ENCODE data around the gene RNASET2.

RNASET2 gene

DNA sequence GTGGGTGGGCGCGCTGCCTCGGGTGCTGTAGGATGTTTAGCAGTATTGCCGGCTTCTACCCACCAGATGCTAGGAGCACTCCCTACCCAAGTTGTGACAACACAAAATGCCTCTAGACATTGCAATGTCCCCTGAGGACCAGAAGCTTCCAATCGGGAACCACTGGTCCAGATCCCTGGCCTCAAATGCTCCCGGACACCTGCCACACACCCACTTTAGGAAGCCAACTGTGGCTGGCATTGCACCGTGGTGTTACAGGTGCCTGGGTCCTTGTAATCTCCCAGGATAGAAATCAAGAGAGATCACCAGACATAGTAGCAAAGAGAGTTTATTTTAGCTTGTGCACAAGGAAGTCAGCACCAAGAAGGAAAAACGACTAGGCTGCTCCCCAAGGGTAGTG, 14.9 kb upstream of the RNASET2 start:
- no peak overlapping the region for H3K27ac ChIP-seq

DNA sequence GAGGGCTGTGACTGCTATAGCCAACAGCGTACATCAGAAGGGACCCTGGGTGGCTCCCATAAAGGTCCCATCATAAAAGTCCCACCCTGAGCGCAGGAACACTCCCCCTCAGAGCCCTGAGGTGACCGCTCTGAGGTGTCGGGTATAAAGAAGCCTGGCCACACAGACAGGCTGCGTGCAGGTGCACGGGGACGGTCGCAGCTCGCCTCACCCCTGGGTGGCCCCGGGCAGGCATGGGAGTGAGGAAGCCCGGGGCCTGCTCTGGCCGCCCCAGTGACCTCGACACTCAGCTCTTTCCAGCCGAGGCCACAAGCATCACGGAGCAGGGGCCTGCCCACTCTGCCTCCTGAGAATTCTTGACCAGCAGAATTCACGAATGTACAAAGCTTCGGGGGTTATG, 14.4 kb upstream of the RNASET2 start:
- Histone ChIP-seq H3K27ac (peak overlapping the region in 1 of 21 experiments; percentile 42), H3K4me3 (no peak overlapping the region)

More for the DNA sequence above, 14.9 kb upstream of the RNASET2 start:
- no peak overlapping the region for H3K4me3 ChIP-seq

- H3K27ac ChIP-seq: peak overlapping the region in 1 of 21 experiments; percentile 42
- no peak overlapping the region for H3K4me3 ChIP-seq
Measured at GRCh38 chr6:166970091-166970490, 13.7 kb upstream of the RNASET2 start.

- Histone ChIP-seq H3K4me3 (no peak overlapping the region), H3K27ac (peak overlapping the region in 3 of 21 experiments; percentile 7 to 57 (median 16))
Measured at GRCh38 chr6:166969390-166970002, 13.1 kb upstream of the RNASET2 start.

GRCh38 chr6:166966268-166966667, 9.9 kb upstream of the RNASET2 start:
- no peak overlapping the region for H3K27ac ChIP-seq
- no peak overlapping the region for H3K4me3 ChIP-seq

DNA sequence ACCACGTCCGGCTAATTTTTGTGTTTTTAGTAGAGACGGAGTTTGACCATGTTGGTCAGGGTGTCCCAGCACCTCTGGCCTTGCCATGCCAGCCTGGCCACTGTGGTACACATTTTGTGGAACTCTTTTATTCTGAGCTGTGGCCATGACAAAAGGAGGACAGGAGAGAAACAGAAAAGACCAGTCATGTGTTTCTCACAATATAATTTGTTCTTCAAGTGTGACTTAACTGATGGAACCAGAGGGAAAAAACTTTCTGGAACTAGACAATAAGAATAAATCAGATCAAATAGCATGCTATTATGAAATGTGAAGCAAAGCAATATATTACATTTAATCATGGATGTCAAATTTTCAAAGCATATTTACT, 4.2 kb upstream of the RNASET2 start:
- Histone ChIP-seq H3K4me3 (no peak overlapping the region), H3K27ac (no peak overlapping the region)

DNA sequence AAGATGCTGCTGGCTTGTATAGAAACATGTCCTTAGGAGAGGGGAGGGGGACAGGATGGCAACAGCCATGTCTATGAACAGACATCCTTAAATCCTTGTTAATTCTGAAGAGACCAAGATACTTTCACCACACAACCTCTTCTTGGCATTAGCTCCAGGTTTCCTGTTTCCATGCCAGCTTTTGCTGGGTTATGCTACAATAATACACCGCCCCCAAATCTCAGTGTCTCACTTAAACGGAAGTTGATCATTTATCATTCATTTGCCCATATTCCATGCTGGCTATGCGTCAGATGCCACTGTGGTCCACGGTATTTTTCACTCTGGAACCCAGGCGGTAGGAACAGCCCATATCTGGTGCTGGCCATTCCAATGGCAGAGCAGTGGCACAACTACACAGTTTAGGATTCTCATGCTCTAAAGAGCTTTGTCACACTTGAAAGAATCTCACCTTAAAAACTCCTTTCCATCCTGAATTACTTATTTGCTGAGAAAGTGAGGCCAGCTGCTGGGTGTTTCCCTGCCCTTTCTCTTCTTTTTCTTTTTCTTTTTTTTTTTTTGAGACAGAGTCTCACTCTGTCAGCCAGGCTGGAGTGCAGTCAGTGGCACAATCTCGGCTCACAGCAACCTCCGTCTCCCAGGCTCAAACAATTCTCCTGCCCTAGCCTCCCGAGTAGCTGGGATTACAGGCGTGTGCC, 3.7 kb upstream of the RNASET2 start:
- Histone ChIP-seq H3K4me3 (no peak overlapping the region), H3K27ac (peak overlapping the region in 14 of 21 experiments; percentile 8 to 97 (median 90))

- Histone ChIP-seq H3K4me3 (no peak overlapping the region), H3K27ac (peak overlapping the region in 17 of 21 experiments; percentile 3 to 97 (median 89))
Measured at GRCh38 chr6:166958926-166959861, 2.8 kb upstream of the RNASET2 start.

DNA sequence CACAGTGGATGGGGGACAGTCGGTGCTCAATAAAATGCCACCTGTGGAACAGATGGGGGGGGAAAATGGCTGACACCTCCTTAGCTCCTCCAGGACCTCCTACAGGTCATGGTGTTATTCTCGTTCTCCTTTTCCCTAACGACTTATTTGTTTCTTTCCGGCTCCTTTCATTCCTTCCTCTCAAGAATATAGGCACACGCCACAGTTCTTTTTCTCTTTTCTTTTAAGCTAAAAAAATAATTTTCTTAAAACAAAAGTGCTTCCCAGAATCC, 1.4 kb upstream of the RNASET2 start:
- H3K27ac ChIP-seq: peak overlapping the region in 15 of 21 experiments; percentile 80 to 97 (median 91)
- H3K4me3 ChIP-seq: peak overlapping the region in 3 of 7 experiments; percentile 72 to 97 (median 90)

- H3K27ac ChIP-seq: peak overlapping the region; percentile 60 to 97 (median 89)
Measured at GRCh38 chr6:166957087-166957804, 896 bp upstream of the RNASET2 start.

GRCh38 chr6:166955865-166956443, 396 bp downstream of the RNASET2 start:
- H3K4me3 ChIP-seq: peak overlapping the region; percentile 72 to 97 (median 90)
- peak overlapping the region in 20 of 21 experiments; percentile 49 to 97 (median 86) for H3K27ac ChIP-seq

More at GRCh38 chr6:166957087-166957804, 896 bp upstream of the RNASET2 start:
- H3K4me3 ChIP-seq: peak overlapping the region; percentile 72 to 97 (median 90)

GRCh38 chr6:166955121-166955864, 1.1 kb downstream of the RNASET2 start:
- Histone ChIP-seq H3K27ac (peak overlapping the region in 20 of 21 experiments; percentile 49 to 97 (median 86)), H3K4me3 (peak overlapping the region; percentile 72 to 97 (median 90))

DNA sequence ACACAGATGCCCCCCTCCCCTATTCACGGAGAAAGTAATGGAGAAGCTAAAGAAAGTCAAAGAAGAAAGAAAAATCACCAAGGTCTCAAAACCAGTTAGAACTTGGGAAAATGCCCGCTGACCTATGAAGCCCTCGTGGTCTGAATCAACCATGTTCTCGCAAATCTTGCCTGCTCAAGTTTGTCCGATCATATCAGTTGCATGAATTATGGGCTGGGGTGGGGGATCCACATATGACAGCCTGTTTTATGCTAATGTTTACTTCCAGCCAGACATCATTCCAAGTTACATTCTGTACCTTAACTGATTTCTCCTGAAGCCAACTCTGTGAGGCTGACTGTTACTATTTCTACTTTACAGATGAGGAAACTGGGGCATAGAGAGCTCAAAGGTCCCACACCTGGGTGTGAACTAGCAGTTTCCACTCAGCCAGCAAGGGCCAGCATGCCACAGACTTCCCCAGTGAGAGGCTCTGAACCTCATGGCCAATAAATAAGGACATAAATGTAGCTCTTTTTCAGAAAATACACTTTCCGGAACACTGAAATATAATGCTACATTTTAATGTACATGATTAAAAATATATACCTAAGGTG, 2.1 kb downstream of the RNASET2 start:
- peak overlapping the region in 1 of 7 experiments; percentile 72 for H3K4me3 ChIP-seq
- peak overlapping the region in 4 of 21 experiments; percentile 1 to 92 (median 51) for H3K27ac ChIP-seq

DNA sequence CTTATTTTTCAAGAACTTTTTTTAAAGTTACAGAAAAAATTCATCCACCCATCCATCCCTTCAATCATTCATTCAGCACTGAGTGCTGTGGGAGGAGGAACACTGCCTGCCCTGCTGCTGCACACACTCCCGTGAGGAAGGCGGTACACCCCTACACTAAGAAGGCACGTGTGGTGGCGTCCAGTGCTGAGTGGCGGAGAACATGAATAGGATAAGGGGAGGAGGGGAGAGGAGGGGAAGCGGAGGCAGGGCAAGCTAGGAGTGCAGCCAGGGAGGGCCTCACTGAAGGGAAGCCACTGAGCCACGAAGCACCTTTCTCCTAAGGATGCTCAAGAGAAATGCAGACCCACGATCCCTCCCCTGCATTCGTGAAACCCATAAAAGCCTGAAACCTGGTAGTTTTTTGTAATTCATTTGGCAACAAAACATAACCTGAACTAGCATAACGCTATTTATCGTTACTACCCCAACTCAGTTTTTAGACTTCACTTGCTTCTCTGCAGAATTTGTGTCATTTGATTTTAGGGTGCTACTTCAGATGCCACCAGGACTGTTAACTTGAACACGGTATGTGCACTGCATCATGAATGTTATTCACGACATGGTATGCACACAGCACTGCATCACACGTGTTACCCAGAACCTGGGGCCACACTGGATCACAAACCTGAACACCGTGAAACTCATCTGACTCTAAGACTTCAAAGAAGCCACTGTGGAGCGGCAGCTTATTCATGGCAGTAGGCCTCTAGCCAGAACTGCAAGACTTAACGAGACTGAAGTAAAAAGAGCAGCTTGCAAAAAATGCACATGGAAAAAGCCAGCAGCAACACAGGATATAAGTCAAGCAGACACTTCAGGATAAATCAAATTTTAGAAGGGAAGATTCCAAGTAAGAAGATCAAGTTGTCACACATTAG, 3.5 kb downstream of the RNASET2 start:
- Histone ChIP-seq H3K4me3 (no peak overlapping the region), H3K27ac (peak overlapping the region in 3 of 21 experiments; percentile 76 to 92 (median 85))

DNA sequence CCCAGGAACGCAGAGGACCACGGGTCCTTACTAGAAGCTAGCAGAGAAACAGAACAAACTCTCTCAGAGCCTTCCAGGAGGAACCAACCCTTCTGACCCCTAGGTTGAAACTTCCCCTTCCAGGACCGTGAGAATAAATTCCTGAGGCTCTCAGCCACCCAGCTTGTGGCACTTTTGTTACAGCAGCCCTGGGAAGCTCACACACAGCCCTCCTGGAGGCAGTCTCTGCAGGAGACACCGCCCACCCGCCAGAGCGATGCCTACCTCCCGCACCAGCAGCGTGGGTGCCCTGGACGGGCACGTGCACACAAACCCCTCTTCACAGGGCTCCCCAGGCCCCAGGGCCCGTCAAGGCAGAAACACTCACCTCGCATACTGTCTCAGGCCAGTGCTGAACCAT, 4.2 kb downstream of the RNASET2 start:
- Histone ChIP-seq H3K27ac (peak overlapping the region in 5 of 21 experiments; percentile 14 to 92 (median 76)), H3K4me3 (no peak overlapping the region)

- Histone ChIP-seq H3K27ac (peak overlapping the region in 10 of 21 experiments; percentile 14 to 92 (median 73)), H3K4me3 (no peak overlapping the region)
Measured at GRCh38 chr6:166951670-166952060, 4.7 kb downstream of the RNASET2 start.
